Natural killer cell (primary cell): ENCODE data around the gene DERL3. TPM values are rescaled to one million over a fixed set of nuclear protein-coding genes. Genes with fewer than 3 reads are reported as not detected.

Experiments
- ATAC-seq, 3 donors: fragments of 150-1000 bp in 2 of 3; fragments of 200-7000 bp in 1 of 3; cut with Tn5 transposase; 1 replicate in 1 of 3; 2 replicates in 2 of 3; pipeline ENCODE4 v1.10.0; 2021; ENCODE audit warnings: mild to moderate bottlenecking in 2 of 3, moderate library complexity in 2 of 3
- DNase-seq, 2 donors: peaks; one replicate each; pipeline versions ENCODE4 v3.0.0 to v3.0.0-alpha.2; 2013 to 2021; ENCODE audit warnings: mixed read lengths in 1 of 2
- H3K27ac ChIP-seq: one replicate; pipeline ENCODE4 v1.5.1; 2013; ENCODE audit warnings: mild to moderate bottlenecking, low read length
- H3K27me3 ChIP-seq: one replicate; pipeline ENCODE4 v1.6.1; 2013; ENCODE audit warnings: low read length; ENCODE audit not compliant: control insufficient read depth, insufficient read depth
- H3K36me3 ChIP-seq: one replicate; pipeline ENCODE4 v1.6.1; 2013; ENCODE audit warnings: low read length; ENCODE audit not compliant: control insufficient read depth, insufficient read depth
- H3K4me1 ChIP-seq: one replicate; pipeline ENCODE4 v1.6.1; 2013; ENCODE audit warnings: low read length; ENCODE audit not compliant: control insufficient read depth, insufficient read depth
- H3K4me3 ChIP-seq: one replicate; pipeline ENCODE4 v1.5.1; 2013; ENCODE audit warnings: low read length
- H3K9me3 ChIP-seq: one replicate; pipeline ENCODE4 v1.6.1; 2013; ENCODE audit warnings: low read length; ENCODE audit not compliant: control insufficient read depth, insufficient read depth
- H3K27ac Mint-ChIP-seq, 2 donors: one replicate each; pipeline ENCODE4 v1.8.0; 2022; ENCODE audit warnings: mild to moderate bottlenecking in 2 of 2, mixed read lengths in 2 of 2, moderate library complexity in 1 of 2
- H3K27me3 Mint-ChIP-seq, 2 donors: one replicate each; pipeline ENCODE4 v1.8.0; 2022; ENCODE audit warnings: low read depth in 2 of 2, mixed read lengths in 2 of 2
- H3K36me3 Mint-ChIP-seq: one replicate; pipeline ENCODE4 v1.8.0; 2022; ENCODE audit warnings: mixed read lengths
- H3K4me1 Mint-ChIP-seq, 2 donors: one replicate each; pipeline ENCODE4 v1.8.0; 2022; ENCODE audit warnings: mixed read lengths in 2 of 2
- H3K4me3 Mint-ChIP-seq: one replicate; pipeline ENCODE4 v1.8.0; 2022; ENCODE audit warnings: mild to moderate bottlenecking, moderate library complexity, mixed read lengths
- H3K9me3 Mint-ChIP-seq, 2 donors: one replicate each; pipeline ENCODE4 v1.8.0; 2022; ENCODE audit warnings: mixed read lengths in 2 of 2
- CTCF ChIP-seq: fragments of 200-600 bp; IDR thresholded peaks from one replicate; pipeline ENCODE4 v1.8.0; 2022; ENCODE audit warnings: antibody characterized with exemption
- WGBS: methylation state at CpG from one replicate; pipeline ENCODE4 v1.1.7; 2013; ENCODE audit warnings: missing lambda C conversion rate; ENCODE audit not compliant: insufficient coverage; 5-methylcytosine and 5-hydroxymethylcytosine counted together
- intact Hi-C: fragments of 100-400 bp; cut with micrococcal nuclease; formaldehyde crosslinking; loops from one replicate; pipeline ENCODE4 v1.14.2; 2022
- total RNA-seq, 4 donors: library from RNA; stranded (reverse); fragments of 120-200 nt in 1 of 4; gene quantifications; one replicate each; pipeline versions ENCODE4 v1.2.3 to v1.2.4, GENCODE V29; 2013 to 2022

Gene DERL3
- total RNA-seq, 3 donors from 2014 or later (not counting 1 experiment from before 2014, with no cell fraction given): 0.88 to 24.5 (median 1.3) TPM

- no peak for TF ChIP-seq CTCF
- no peaks in the 10 kb centered on the region for H3K9me3 ChIP-seq
- no peak overlapping the region for H3K4me3 Mint-ChIP-seq
- H3K4me1 ChIP-seq: peaks cover 27% of the 10 kb centered on the region
- intact Hi-C loops: no loop called here
- ATAC-seq (no peak), DNase-seq (no peak)
- no peak overlapping the region for H3K27ac ChIP-seq
- H3K27ac Mint-ChIP-seq: peak overlapping the region in 1 of 2 donors; percentile 62
- WGBS: 88% methylated on average over 5 of the region's 5 CpGs
- no peaks in the 10 kb centered on the region for H3K27me3 ChIP-seq
- no peak overlapping the region for H3K4me3 ChIP-seq
- no peaks in the 10 kb centered on the region for H3K27me3 Mint-ChIP-seq
- H3K4me1 Mint-ChIP-seq: peaks cover 21 to 22% of the 10 kb centered on the region in 2 donors
- H3K36me3 Mint-ChIP-seq: no peaks in the 10 kb centered on the region
- H3K9me3 Mint-ChIP-seq: no peaks in the 10 kb centered on the region
- peaks cover 33% of the 10 kb centered on the region for H3K36me3 ChIP-seq
These were observed 2.5 kb downstream of the DERL3 start for GRCh38 chr22:23836281-23836680.

- ATAC-seq (no peak), DNase-seq (no peak)
- peak overlapping the region in 1 of 2 donors; percentile 62 for H3K27ac Mint-ChIP-seq
- Histone ChIP-seq H3K27ac (no peak overlapping the region), H3K4me3 (no peak overlapping the region), H3K4me1 (peaks cover 27% of the 10 kb centered on the region), H3K9me3 (no peaks in the 10 kb centered on the region), H3K27me3 (no peaks in the 10 kb centered on the region), H3K36me3 (peaks cover 37% of the 10 kb centered on the region)
- intact Hi-C loops: no loop called here
- H3K27me3 Mint-ChIP-seq: no peaks in the 10 kb centered on the region
- no peaks in the 10 kb centered on the region for H3K9me3 Mint-ChIP-seq
- 90% methylated on average over 11 of the region's 11 CpGs for WGBS
- H3K36me3 Mint-ChIP-seq: no peaks in the 10 kb centered on the region
- no peak overlapping the region for H3K4me3 Mint-ChIP-seq
- H3K4me1 Mint-ChIP-seq: peaks cover 20 to 22% of the 10 kb centered on the region in 2 donors
- no peak for TF ChIP-seq CTCF
These were observed 3.2 kb downstream of the DERL3 start for GRCh38 chr22:23835484-23836144.

- Mint-ChIP-seq H3K27me3 (no peaks in the 10 kb centered on the region), H3K36me3 (no peaks in the 10 kb centered on the region), H3K27ac (peak overlapping the region in 1 of 2 donors; percentile 62), H3K4me3 (no peak overlapping the region), H3K4me1 (peaks cover 20 to 26% of the 10 kb centered on the region in 2 donors), H3K9me3 (no peaks in the 10 kb centered on the region)
- 97% methylated on average over 10 of the region's 10 CpGs for WGBS
- TF ChIP-seq CTCF: no peak
- H3K4me1 ChIP-seq: peaks cover 27% of the 10 kb centered on the region
- no peak for ATAC-seq
- DNase-seq: no peak
- intact Hi-C loops: no loop called here
- no peaks in the 10 kb centered on the region for H3K27me3 ChIP-seq
- H3K9me3 ChIP-seq: no peaks in the 10 kb centered on the region
- H3K4me3 ChIP-seq: no peak overlapping the region
- H3K36me3 ChIP-seq: peaks cover 41% of the 10 kb centered on the region
- no peak overlapping the region for H3K27ac ChIP-seq
These were observed 3.9 kb downstream of the DERL3 start for GRCh38 chr22:23834793-23835483.
